SK-N-SH treated with all-trans-retinoic acid at 6 μM for 48 hours (cell line): ENCODE measurements around the gene ERVK3-1.
A peak's percentile ranks its signal among the peaks of the same experiment; 100 is the strongest.

Experiments used
- ATAC-seq: fragments of 200-7000 bp; cut with Tn5 transposase; 3 replicates; pipeline ENCODE4 v1.9.1; 2020; ENCODE audit warnings: mild to moderate bottlenecking, moderate library complexity
- ARNTL ChIP-seq: fragments of 450-650 bp; formaldehyde crosslinking; IDR thresholded peaks from 2 replicates; pipeline ENCODE4 v1.5.0; 2020; ENCODE audit warnings: low read depth, mild to moderate bottlenecking, moderate library complexity, borderline replicate concordance
- BACH2 ChIP-seq: fragments of 250-450 bp; sonication (Bioruptor Pico); IDR thresholded peaks from 2 replicates; pipeline ENCODE4 v1.9.0; 2021; ENCODE audit warnings: mild to moderate bottlenecking, borderline replicate concordance
- CREB5 ChIP-seq: fragments of 250-450 bp; sonication (Bioruptor Pico); IDR thresholded peaks from 2 replicates; pipeline ENCODE4 v1.5.1; 2020; ENCODE audit warnings: low read depth, mild to moderate bottlenecking, moderate library complexity
- CSDC2 ChIP-seq: fragments of 250-450 bp; sonication (Bioruptor Pico); IDR thresholded peaks from 2 replicates; pipeline ENCODE4 v1.5.0; 2020; ENCODE audit warnings: mild to moderate bottlenecking, moderate library complexity
- CSRNP3 ChIP-seq: fragments of 250-450 bp; sonication (Bioruptor Pico); IDR thresholded peaks from 2 replicates; pipeline ENCODE4 v1.5.1; 2021; ENCODE audit warnings: mild to moderate bottlenecking, moderate library complexity
- ESRRG ChIP-seq: fragments of 250-450 bp; sonication (Bioruptor Pico); IDR thresholded peaks from 2 replicates; pipeline ENCODE4 v1.6.1; 2021; ENCODE audit warnings: mild to moderate bottlenecking
- GLIS3 ChIP-seq: fragments of 250-450 bp; sonication (Bioruptor Pico); IDR thresholded peaks from 2 replicates; pipeline ENCODE4 v1.5.0; 2020; ENCODE audit warnings: mild to moderate bottlenecking, moderate library complexity
- OSR1 ChIP-seq: fragments of 250-450 bp; sonication (Bioruptor Pico); IDR thresholded peaks from 2 replicates; pipeline ENCODE4 v1.8.0; 2022; ENCODE audit warnings: moderate library complexity, mild to moderate bottlenecking, inconsistent platforms
- RARB ChIP-seq: fragments of 250-450 bp; sonication (Bioruptor Pico); IDR thresholded peaks from 2 replicates; pipeline ENCODE4 v1.8.0; 2021; ENCODE audit warnings: mild to moderate bottlenecking, moderate library complexity
- SNAI2 ChIP-seq: fragments of 250-450 bp; sonication (Bioruptor Pico); IDR thresholded peaks from 2 replicates; pipeline ENCODE4 v1.5.0; 2020; ENCODE audit warnings: mild to moderate bottlenecking, moderate library complexity
- TCF4 ChIP-seq: fragments of 250-450 bp; sonication (Bioruptor Pico); IDR thresholded peaks from 2 replicates; pipeline ENCODE4 v1.8.0; 2021; ENCODE audit warnings: mild to moderate bottlenecking, moderate library complexity, borderline replicate concordance
- TOX ChIP-seq: fragments of 250-450 bp; sonication (Bioruptor Pico); IDR thresholded peaks from 2 replicates; pipeline ENCODE4 v1.8.0; 2021; ENCODE audit warnings: mild to moderate bottlenecking, moderate library complexity, borderline replicate concordance
- ZC3H10 ChIP-seq: fragments of 250-450 bp; sonication (Bioruptor Pico); IDR thresholded peaks from 2 replicates; pipeline ENCODE4 v1.5.1; 2021; ENCODE audit warnings: mild to moderate bottlenecking, moderate library complexity
- ZFP3 ChIP-seq: fragments of 250-450 bp; sonication (Bioruptor Pico); IDR thresholded peaks from 2 replicates; pipeline ENCODE4 v1.5.0; 2020; ENCODE audit warnings: mild to moderate bottlenecking, moderate library complexity
- ZFP30 ChIP-seq: fragments of 450-650 bp; formaldehyde crosslinking; IDR thresholded peaks from 2 replicates; pipeline ENCODE4 v1.5.0; 2022; ENCODE audit warnings: mild to moderate bottlenecking, moderate library complexity
- ZNF565 ChIP-seq: fragments of 450-650 bp; formaldehyde crosslinking; conservative IDR thresholded peaks from 2 replicates; pipeline ENCODE4 v1.5.0; 2020; ENCODE audit warnings: low read depth, mild to moderate bottlenecking, moderate library complexity
- ZNF70 ChIP-seq: fragments of 450-650 bp; formaldehyde crosslinking; IDR thresholded peaks from 2 replicates; pipeline ENCODE4 v1.5.0; 2020; ENCODE audit warnings: mild to moderate bottlenecking, moderate library complexity
- ZNF8 ChIP-seq: fragments of 450-650 bp; formaldehyde crosslinking; IDR thresholded peaks from 2 replicates; pipeline ENCODE4 v1.5.0; 2020; ENCODE audit warnings: mild to moderate bottlenecking, moderate library complexity
- TF ChIP-seq, protein P1 (sequence below): fragments of 250-450 bp; sonication (Bioruptor Pico); IDR thresholded peaks from 2 replicates; pipeline ENCODE4 v1.5.0; 2020; ENCODE audit warnings: mild to moderate bottlenecking, moderate library complexity
- TF ChIP-seq, protein P2 (sequence below): fragments of 250-450 bp; sonication (Bioruptor Pico); IDR thresholded peaks from 2 replicates; pipeline ENCODE4 v1.8.0; 2021; ENCODE audit warnings: low read depth, mild to moderate bottlenecking, moderate library complexity, borderline replicate concordance

ERVK3-1 gene

GRCh38 chr19:58338825-58339558 is 33.8 kb downstream of the ERVK3-1 start:
- TF ChIP-seq ZC3H10 (CRISPR knock-in tag) (no peak), ESRRG (CRISPR knock-in tag) (no peak), ZNF8 (no peak), CSDC2 (CRISPR knock-in tag) (no peak), TOX (CRISPR knock-in tag) (no peak), OSR1 (CRISPR knock-in tag) (no peak), GLIS3 (no peak), ZFP3 (no peak), ZNF565 (CRISPR knock-in tag) (no peak), BACH2 (CRISPR knock-in tag) (no peak), ZFP30 (CRISPR knock-in tag) (no peak), ZNF70 (CRISPR knock-in tag) (no peak), SNAI2 (CRISPR knock-in tag) (no peak)
- TF ChIP-seq, protein P1, sequence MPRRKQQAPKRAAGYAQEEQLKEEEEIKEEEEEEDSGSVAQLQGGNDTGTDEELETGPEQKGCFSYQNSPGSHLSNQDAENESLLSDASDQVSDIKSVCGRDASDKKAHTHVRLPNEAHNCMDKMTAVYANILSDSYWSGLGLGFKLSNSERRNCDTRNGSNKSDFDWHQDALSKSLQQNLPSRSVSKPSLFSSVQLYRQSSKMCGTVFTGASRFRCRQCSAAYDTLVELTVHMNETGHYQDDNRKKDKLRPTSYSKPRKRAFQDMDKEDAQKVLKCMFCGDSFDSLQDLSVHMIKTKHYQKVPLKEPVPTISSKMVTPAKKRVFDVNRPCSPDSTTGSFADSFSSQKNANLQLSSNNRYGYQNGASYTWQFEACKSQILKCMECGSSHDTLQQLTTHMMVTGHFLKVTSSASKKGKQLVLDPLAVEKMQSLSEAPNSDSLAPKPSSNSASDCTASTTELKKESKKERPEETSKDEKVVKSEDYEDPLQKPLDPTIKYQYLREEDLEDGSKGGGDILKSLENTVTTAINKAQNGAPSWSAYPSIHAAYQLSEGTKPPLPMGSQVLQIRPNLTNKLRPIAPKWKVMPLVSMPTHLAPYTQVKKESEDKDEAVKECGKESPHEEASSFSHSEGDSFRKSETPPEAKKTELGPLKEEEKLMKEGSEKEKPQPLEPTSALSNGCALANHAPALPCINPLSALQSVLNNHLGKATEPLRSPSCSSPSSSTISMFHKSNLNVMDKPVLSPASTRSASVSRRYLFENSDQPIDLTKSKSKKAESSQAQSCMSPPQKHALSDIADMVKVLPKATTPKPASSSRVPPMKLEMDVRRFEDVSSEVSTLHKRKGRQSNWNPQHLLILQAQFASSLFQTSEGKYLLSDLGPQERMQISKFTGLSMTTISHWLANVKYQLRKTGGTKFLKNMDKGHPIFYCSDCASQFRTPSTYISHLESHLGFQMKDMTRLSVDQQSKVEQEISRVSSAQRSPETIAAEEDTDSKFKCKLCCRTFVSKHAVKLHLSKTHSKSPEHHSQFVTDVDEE (CRISPR knock-in tag), result no peak
- ATAC-seq, result no peak

DNA sequence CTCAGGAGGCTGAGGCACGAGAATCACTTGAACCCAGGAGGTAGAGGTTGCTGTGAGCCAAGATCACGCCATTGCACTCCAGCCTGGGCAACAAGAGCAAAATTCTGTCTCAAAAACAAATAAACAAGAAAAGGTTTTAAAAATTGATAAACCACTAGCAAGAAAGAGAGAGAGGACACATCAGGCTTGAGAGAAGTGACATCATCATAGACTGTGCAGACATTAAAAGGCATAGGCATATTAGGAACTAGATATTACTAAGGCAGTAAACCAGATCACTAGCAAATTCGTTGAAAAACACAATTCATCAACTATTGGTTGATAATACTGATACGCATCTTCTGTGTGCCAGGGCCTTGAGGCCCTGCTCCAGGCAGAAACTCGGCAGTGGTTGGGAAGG is 40.4 kb downstream of the ERVK3-1 start:
- no peak for ATAC-seq
- TF ChIP-seq TCF4 (CRISPR knock-in tag) (no peak), TOX (CRISPR knock-in tag) (no peak), CREB5 (no peak), ZFP30 (CRISPR knock-in tag) (no peak), GLIS3 (no peak), CSRNP3 (no peak)
- TF ChIP-seq, protein P2, sequence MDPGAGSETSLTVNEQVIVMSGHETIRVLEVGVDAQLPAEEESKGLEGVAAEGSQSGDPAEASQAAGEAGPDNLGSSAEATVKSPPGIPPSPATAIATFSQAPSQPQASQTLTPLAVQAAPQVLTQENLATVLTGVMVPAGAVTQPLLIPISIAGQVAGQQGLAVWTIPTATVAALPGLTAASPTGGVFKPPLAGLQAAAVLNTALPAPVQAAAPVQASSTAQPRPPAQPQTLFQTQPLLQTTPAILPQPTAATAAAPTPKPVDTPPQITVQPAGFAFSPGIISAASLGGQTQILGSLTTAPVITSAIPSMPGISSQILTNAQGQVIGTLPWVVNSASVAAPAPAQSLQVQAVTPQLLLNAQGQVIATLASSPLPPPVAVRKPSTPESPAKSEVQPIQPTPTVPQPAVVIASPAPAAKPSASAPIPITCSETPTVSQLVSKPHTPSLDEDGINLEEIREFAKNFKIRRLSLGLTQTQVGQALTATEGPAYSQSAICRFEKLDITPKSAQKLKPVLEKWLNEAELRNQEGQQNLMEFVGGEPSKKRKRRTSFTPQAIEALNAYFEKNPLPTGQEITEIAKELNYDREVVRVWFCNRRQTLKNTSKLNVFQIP (CRISPR knock-in tag), result no peak

GRCh38 chr19:58346961-58347929 is 42.1 kb downstream of the ERVK3-1 start:
- peak; percentile 95 for ATAC-seq
- no peak for TF ChIP-seq ARNTL
- TF ChIP-seq OSR1 (CRISPR knock-in tag), result no peak
- TF ChIP-seq RARB, result no peak

GRCh38 chr19:58348080-58348479 is 42.9 kb downstream of the ERVK3-1 start:
- ATAC-seq, result peak; percentile 7
